GM19328 (cell line): ENCODE results near the gene NIPAL4.

ENCODE experiments used
- ATAC-seq: cut with Tn5 transposase; IDR thresholded peaks from one replicate; pipeline ENCODE4 v1.9.1; 2021; ENCODE audit warnings: mild to moderate bottlenecking, moderate library complexity; ENCODE audit not compliant: unreplicated experiment

Gene NIPAL4

DNA sequence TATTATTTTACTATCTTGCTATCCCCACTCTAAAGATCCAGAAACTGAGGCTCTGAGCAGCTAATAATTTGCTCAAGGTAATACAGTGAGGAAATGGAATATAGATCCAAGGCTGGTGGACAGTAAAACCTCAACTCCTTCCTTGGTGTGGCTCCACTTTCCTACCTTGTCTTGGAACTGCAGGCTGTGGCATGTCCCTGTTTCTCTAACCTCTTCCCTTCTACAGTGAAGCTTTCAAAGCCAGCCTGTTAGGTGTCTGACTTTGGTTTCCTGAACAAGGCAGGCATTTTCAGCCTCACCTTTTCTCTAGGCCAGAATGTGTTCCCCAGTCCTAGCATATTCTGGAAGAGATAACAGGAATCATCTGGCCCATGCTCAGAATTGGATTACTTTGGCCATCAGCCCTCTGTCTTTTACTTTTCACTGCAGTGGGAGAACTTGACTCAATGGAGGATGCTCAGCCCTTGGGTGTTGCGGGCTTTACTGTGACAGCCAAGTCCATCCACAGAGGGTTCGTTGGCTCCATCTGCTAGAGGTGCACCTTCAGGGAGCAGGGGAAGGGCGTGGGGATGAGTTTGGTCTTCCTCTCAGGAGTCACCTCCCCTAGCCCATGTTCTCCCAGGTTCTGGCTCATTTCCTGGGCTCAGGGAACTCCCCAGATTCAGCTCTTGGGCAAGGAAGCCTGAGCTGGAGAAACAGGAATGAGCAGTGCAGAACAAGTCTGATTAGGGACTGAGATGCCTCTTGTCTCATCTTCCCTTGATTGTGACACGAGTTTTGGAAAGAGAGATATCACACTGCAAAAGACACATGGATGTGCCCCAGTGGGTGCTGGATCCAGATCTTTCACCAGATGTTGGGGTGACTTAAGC lies 1.1 kb downstream of the NIPAL4 start:
- ATAC-seq = no peak

DNA sequence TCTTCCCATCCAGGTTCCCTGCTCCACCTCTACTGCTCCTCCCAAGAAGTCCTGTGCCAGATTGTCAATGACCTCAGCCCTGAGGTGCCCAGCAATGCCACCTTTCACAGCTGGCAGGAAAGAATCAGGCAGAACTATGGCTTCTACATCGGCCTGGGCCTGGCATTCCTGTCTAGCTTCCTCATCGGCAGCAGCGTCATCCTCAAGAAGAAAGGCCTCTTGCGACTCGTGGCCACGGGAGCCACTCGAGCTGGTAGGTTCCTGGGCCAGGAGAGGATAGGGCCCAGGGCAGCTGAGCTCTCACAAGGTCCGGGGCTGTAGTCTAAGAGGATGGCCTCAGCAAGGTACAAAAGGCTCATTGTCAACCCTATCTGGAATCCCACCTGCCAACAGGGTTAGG lies 3.1 kb downstream of the NIPAL4 start:
- no peak for ATAC-seq

DNA sequence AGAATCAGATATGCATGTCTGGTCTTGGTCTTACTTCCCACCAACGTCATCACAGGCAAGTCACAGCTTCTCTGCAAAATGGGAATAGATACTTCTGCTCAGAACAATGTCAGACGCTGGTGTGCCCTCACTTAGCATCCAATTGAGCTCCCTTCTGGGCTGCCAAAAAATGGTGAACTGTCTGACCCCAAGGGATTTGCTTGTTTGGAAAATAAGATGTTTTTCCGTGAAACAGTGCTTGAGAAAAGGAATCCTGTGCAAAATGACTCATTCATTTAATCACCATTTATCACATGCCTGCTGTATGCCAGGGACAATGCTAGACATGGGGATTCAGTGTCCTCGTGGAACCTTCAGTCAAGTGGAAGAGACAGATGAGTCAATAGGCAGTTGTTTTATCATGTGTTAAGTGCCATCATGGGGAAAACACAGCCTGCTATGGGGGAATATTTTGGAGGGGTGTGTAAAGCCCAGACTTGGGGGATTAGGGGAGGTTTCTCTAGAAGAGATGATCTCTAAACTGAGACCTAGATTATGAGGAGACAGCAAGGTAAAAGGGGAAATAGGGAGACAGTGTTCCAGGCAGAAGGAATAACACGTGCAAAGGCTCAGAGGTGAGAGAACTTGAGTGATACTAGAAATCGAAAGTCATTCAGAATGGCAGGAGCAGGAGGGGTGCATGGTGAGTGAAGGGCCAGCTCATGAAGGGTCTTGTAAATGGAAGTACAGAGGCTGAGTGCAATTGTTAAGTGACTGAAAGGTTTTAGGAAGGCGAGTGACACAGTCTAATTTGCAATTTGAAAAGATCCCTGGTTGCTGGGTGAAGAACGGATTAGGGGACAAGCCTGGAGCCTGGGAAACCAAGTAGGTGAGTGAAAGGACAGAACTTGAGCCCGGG lies 3.9 kb downstream of the NIPAL4 start:
- ATAC-seq = no peak

DNA sequence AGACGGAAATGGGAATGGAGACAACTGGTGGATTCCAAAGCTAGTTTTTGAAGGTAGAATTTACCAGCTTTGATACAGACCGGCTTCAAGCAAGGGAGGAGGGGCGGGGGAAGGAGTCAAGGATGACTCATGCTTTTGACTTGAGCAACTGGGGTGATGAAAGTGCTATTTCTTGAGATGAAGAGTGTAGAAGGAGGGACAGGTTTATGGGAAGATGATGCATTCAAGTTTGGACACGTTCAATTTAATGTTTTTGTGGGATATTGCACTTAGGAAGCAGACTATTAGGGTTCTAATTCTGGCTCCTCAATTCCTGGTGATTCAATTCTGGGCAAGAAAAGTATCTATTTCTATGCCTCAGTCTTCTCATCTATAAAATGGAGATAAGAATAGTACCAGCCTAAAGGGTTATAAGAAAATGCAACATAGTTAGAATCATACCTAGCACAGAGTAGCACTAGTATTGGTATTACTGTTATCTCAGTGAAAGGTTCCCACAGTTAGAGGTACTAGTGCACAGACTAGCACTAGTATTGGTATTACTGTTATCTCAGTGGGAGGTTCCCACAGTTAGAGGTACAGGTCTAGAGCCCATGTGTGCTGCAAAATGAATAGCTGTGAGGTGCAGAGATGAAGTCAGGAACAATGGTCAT lies 4.6 kb downstream of the NIPAL4 start:
- peak; percentile 86 for ATAC-seq

DNA sequence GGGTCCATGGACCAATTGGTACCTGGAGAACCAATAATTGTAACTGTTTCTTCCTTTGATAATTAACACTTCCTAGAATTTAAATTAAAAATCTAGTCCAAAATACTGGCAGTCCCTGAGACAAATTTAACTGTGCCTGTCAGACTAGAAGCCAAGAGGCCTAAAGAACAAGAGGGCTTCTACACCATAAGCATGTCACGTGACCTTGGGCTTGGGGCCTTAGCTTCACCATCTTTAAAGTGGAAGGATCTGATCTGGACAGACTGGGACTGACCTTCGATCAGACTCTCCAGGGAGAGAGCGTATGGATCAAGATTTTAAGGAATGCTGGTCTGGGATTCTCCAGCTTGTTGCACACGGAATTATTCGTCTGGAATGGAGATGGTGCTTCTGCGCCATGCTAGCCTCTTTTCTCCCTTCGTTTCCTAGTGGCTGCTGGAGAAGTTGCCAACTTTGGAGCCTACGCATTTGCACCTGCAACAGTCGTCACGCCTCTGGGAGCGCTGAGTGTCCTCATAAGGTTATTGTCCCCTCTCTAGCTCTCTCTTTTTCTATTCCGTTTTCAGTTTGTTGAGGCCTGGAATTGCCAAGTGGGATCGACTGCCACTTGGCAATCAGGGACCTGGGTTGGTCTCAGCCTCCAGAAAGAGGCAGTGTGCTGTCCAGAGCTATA lies 8.4 kb downstream of the NIPAL4 start:
- no peak for ATAC-seq

DNA sequence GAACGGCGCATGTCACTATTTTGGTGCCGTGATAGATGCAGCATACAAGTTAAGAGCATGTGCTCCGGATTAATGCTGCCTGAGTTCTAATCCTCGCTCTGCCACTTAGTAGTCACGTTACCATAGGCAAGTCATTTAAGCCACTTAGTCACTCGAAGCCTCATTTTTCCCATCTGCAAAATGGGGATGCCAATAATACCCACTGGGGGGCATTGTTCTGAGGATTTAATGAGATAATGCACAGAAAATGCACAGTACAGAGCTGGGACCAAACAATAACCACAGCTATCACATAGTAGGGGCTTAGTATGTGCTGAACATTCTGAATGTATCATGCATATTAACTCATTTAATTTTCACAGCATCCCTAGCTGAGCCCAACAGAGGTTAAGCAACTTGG lies 9.1 kb downstream of the NIPAL4 start:
- no peak for ATAC-seq

DNA sequence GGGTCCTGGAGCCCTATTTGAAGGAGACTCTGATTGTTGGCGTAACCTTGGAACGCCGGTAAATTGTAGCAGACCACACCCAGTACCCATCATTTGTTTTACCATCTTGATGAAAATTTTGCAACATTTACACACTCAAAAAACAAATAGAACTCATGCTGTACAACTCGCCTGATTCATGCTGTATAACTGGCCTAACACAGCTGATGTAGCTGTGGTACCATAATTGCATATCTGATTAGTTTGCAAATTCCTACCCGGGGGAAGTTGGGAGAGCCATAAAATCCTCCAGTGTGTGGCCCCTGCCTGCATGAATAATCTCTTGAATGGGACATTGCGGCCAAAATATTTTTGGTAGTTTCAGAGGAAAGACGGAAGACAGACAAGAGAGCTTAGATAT lies 9.7 kb downstream of the NIPAL4 start:
- no peak for ATAC-seq

DNA sequence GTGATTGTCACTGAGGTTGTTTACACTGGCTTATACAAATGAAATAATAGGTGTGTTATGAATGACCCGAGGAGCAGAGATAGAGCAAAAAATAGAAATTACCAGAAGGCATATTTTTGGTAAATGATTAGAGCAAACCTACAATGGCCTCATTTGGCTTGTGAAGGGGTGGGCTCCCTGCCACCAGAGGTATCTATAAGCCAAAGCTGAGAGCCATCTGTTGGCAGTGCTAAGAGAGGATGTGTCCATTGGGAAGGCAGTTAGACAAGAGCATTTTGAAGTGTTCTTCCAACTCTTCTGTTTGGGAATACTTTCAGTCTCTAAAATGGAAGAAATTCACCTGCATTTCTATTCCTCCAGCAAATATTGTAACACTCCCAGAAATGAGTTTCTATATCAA lies 10.6 kb downstream of the NIPAL4 start:
- no peak for ATAC-seq

DNA sequence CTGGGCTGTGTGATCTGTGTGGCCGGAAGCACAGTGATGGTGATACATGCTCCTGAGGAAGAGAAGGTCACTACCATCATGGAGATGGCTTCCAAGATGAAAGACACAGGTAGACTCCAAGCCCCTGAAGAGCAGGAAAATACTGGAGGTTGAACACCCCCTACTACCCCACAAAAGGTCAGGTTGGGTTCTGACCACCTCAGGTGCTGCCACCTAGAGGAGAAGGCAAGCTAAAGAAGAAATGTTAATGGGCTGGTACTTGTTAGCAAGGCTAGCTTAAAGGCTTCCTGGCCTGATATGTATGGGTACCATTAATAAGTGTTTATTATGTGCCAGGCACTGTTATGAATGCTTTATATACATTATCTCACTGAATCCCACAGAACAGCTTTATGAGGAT lies 11.7 kb downstream of the NIPAL4 start:
- no peak for ATAC-seq

DNA sequence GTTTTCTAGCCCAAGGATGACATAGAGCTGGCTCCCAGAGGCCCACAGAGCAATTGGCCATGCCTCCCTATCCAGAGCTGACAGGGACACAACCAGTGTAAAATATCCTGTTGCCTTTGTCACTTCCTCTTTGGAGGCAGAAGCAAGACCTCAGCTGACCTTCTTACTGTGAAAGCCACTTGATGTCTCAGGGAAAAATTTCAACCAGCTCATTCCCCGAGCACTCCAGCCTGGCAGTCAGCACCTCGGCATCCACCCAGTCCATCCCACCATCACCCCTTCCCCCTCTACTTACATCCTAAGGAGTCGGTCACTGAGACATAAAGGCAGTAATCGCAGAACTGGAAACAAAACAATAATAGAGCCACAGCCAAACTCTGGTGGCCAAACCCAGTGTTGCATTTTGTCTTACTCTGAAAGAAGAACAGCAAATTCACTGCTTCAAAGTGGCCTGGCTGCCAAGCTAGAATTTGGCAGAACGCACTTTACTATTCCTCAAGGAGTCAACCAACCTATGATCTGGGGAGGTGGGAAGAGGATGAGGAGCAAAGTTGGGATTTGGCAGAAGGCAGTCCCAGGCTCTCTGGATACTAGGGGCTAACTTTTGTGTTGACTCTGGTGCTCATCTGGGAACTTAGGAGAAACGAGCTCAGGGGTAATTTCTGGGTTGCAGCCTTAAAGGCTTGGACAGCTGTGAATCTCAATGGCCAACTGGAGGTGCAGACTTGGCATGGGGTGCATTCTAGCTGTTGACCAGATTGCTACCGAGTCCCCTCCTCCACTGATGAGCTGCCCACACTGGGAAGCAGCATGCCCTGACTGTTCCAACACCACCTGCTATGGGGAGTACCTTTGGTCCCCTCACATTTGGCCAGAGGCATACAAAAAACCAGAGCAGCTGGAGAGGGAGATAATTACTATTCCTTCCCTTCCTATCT lies 13.6 kb downstream of the NIPAL4 start:
- no peak for ATAC-seq

DNA sequence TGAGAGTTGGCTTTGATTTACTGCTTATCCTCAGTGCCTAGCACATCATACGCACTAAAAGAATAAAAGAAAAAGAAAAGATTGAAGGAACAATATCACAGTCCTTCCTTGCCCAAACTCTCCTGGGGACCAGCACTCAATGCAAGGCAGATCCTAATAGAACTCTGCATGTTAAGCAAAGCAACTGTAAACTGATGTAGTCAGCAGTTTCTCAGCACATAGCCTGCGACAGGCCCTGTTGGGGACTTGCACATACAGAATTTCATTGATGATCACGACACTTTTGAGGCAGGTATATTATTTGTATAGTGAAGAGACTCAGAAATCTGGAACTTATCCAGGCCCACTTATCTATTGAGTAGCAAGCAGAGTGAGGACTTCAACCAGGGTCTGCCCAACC lies 15.4 kb downstream of the NIPAL4 start:
- no peak for ATAC-seq

DNA sequence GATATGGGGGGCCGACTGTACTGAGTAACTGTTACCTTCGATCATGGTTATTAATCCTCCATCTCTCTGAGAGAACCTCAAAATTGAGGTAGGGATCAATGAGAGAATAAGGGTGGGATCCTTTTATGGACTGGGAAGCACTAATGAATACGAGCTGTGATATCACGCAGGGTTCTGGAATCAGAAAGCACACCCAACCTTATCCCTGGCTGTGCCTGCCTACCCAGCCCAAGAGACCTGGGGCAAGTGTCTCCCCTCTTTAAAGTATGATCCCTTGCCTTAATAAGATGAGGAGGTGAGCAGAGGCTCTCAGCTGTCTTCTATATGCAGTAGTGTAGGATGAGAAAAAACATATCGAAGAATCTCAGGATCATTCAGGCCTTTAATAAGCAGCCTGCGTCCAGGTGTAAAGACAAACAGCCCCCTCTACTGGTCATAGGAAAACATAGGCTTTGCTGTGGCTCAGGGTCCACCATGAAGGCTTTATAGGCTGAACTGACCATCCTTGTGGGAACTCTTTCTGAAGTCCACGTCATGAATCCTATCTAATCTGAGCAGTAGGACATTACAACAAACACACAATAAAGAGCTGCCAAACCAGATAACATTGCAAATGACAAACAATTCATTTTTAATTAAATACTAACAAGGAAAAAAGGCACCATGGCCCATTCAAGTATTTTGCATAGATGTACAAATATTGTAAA lies 16.8 kb downstream of the NIPAL4 start:
- no peak for ATAC-seq

DNA sequence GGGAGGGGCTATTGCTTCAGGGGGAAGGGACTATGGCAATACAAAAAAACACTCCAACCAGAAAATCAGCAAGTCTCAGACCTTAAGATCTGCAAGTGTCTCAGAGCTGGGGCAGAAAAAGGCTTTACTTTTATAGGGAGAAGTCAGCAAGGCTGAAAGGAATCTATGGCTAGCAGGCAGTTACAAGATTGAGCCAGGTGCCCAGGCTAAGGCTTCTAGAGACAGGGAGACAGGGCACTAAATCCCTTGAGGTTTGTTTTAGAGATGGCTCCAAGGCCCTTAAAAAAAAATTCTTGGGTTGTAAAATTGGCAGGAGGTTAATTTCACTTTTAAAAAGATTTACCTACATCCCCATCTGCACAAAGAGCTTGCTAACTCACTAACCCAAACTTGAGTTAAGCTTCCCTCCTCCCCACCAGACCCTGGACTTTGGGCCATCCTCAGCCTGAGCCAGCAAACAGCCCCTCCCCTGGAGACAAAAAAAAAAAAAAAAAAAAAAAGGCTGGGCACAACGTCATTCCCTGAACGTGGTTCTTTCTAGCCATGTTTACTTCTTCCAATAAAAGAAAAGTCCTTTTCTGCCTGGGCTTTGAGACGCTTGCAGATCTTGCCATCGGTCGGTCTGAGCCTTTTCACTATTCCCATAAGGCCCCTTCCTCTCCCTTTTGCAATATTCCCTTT lies 17.9 kb downstream of the NIPAL4 start:
- no peak for ATAC-seq

DNA sequence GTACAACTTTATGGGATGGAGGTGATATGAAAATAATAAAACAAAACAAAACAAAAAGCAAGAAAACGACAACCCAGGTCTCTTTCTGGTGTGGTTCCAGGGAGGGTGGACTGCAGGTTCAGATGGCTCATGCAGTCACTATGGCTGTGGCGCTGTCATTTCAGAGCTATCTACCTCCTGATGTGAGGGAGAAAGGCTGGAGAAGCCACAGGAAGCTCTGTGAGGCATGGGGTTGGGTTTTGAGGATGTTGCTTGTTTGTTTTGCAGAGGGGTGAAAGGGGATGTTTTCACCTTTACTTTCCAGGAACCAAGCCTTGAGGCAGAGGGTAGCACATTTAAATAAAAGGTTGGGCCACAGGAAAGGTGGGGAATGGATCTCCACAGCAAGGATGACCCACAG lies 18.7 kb downstream of the NIPAL4 start:
- no peak for ATAC-seq

DNA sequence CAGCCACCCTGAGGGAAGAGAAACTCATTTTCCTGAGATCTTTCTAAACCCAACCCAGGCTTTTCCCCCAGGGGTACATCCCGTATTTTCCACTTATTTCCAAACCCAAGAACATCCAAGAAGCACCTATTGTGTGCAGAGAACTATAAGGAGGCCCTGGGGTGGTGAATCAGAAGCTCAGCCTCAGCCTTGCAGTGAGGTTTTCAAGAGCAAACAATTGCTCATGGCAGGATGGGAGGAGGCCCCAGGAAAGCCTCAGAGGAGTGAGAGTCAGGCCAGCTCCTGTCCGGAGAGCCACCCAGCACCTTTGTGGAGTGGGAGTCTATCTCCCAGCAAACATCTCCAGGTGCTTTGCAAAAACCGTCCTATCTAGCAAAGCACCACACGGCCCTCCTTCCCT lies 19.2 kb downstream of the NIPAL4 start:
- ATAC-seq = no peak

DNA sequence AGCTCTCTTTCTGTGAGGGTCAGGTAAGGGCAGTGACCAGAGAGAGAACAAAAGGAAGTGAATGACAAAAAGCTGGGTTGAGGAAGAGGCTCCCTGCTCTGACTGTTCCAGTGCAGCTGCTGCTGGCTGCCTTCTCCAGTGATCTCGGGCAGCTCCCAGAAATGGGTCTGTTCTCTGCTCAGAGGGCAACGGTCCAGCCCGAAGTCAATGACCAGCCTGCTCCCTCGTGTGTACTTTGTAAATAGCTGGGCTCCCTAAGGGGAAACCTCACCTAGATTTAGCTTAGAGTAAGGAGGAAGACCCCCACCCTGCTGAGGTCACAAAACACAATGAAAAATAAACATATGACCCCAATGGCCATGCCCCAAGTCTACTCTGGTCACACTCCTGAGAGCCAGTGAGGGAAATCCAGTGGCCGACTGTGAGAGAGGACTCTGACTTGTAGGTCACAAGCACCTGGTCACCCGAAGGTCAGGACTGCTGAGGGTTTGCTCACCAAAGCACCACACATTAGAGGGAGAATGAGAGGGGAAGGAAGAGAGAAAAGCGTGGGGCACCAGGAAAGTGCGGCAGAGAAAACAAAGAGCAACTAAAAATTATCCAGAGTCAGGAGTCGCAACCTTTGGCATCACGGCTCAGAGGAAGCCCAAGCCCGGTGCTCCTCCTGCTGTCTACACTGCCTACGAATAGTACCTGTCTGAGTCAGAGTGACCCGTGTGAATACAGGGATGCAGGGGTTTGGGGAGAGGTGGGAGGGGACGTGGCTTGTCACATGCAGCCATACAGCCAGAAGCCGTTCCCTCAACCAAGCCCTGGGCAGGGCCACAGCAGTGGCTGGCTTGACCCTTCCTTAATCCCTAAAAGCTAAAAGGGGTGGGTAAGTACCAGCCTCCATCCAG lies 19.8 kb downstream of the NIPAL4 start:
- ATAC-seq = no peak

DNA sequence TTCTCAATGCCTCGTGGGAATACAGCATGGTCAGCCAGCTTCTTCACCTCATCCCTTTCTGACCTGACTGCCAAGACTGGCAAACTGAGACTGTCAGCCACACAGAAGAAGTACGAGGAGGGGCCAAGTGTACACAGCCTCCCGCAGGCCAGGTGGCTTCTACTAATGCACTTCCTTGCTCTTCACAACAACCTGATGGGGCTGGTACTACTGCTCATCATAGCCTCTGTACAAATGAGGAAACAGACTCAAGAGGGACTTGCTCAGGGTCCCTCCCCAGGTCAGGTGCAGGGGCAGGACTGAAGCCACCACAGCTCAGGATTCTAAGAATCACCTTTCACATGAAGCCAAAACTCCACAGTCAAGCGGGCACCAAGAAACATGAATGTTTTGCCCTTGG lies 21.3 kb downstream of the NIPAL4 start:
- ATAC-seq = no peak

DNA sequence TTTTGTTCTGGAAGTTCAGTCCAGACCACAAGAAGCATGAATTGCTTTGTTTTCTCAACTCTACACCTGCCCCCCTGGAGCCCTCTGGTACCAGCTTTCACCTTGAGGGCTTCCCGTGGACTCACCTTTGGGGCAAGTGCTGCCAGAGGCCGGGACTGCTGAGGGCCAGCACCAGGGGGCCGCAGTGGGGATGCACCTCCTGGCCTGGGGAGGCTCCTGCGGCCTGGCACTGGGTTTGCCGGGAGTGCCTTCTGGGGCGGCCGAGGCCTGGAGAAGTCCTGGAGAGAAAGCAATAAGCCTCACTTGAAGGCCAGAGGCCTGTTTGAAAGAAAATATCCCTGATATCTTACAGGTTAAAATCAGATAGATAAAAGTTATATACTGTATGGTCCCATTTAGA lies 21.7 kb downstream of the NIPAL4 start:
- ATAC-seq = no peak
